Measurements from ENCODE around the gene OPA1. TPM values are rescaled to one million over a fixed set of nuclear protein-coding genes. Genes with fewer than 3 reads are reported as not detected.

Gene OPA1
- total RNA-seq, 4 donors from 2014 or later: 33.0 to 57.4 (median 39.4) TPM

GRCh38 chr3:193620650-193621049, 27.6 kb downstream of the OPA1 start:
- H3K4me3 ChIP-seq (ENCODE audit: low read depth, poor library complexity, severe bottlenecking): no peak overlapping the region
- DNase-seq (ENCODE audit: low spot score in 2 of 2): no peak
- no peak for TF ChIP-seq CTCF (IDR thresholded peaks at IDR 0.05)
- TF ChIP-seq POLR2A (IDR thresholded peaks at IDR 0.05): no peak
- intact Hi-C loops (cut with DNase I; ENCODE audit: low total_unique reads): no loop called here

- TF ChIP-seq POLR2A (IDR thresholded peaks at IDR 0.05) (no peak), CTCF (IDR thresholded peaks at IDR 0.05) (no peak)
- 88 to 92% methylated on average over 4 of the region's 4 CpGs for WGBS, 2 donors
- intact Hi-C loops (cut with DNase I; ENCODE audit: low total_unique reads): no loop called here
- DNase-seq (ENCODE audit: low spot score in 2 of 2): no peak
- H3K4me3 ChIP-seq (ENCODE audit: low read depth, poor library complexity, severe bottlenecking): no peak overlapping the region
Measured at GRCh38 chr3:193621127-193621526, 28.1 kb downstream of the OPA1 start.

GRCh38 chr3:193630005-193630404, 37.0 kb downstream of the OPA1 start:
- intact Hi-C loops (cut with DNase I; ENCODE audit: low total_unique reads): no loop called here
- WGBS, 2 donors: 49 to 88% methylated on average over 3 of the region's 3 CpGs
- no peak for DNase-seq (ENCODE audit: low spot score in 2 of 2)
- no peak overlapping the region for H3K4me3 ChIP-seq (ENCODE audit: low read depth, poor library complexity, severe bottlenecking)
- TF ChIP-seq CTCF (IDR thresholded peaks at IDR 0.05) (no peak), POLR2A (IDR thresholded peaks at IDR 0.05) (no peak)

- no peak overlapping the region for H3K4me3 ChIP-seq (ENCODE audit: low read depth, poor library complexity, severe bottlenecking)
- WGBS, 2 donors: 88 to 91% methylated on average over 3 of the region's 3 CpGs
- intact Hi-C loops (cut with DNase I; ENCODE audit: low total_unique reads): no loop called here
- no peak for TF ChIP-seq POLR2A (IDR thresholded peaks at IDR 0.05)
- TF ChIP-seq CTCF (IDR thresholded peaks at IDR 0.05): no peak
- no peak for DNase-seq (ENCODE audit: low spot score in 2 of 2)
Measured at GRCh38 chr3:193637831-193638230, 44.8 kb downstream of the OPA1 start.

GRCh38 chr3:193638833-193639232, 45.8 kb downstream of the OPA1 start:
- intact Hi-C loops (cut with DNase I; ENCODE audit: low total_unique reads): no loop called here

More at GRCh38 chr3:193638833-193639232, 45.8 kb downstream of the OPA1 start:
- no peak for TF ChIP-seq CTCF (IDR thresholded peaks at IDR 0.05)
- no peak for TF ChIP-seq POLR2A (IDR thresholded peaks at IDR 0.05)
- 94 to 95% methylated on average over 3 of the region's 3 CpGs for WGBS, 2 donors
- H3K4me3 ChIP-seq (ENCODE audit: low read depth, poor library complexity, severe bottlenecking): no peak overlapping the region
- DNase-seq (ENCODE audit: low spot score in 2 of 2): no peak
